ENCODE measurements around the gene TPRG1L. TPM values are rescaled to one million over a fixed set of nuclear protein-coding genes. Genes with fewer than 3 reads are reported as not detected.
"Not testable (repeated sequence)": the region's sequence is repeated elsewhere in the genome, so short reads cannot be mapped to it uniquely, and the experiment has no call there.

The TPRG1L gene
- 10 to 100 TPM; 36.2 to 43.4 (median 40.3) TPM for polyA plus RNA-seq

- peak; percentile 98 to 99 (median 99) for DNase-seq
- Mint-ChIP-seq H3K9me3 (peaks cover 0 to 1% (median 0%) of the 10 kb centered on the region in 6 donors), H3K36me3 (peaks cover 0 to 3% (median 3%) of the 10 kb centered on the region in 3 donors), H3K4me1 (peaks cover 42 to 63% of the 10 kb centered on the region in 2 donors), H3K27ac (peak within 1 kb of the TSS; percentile 86 to 97 (median 96)), H3K27me3 (ENCODE audit: low read depth in 3 of 3) (peaks cover 3 to 14% (median 7%) of the 10 kb centered on the region in 3 donors), H3K4me3 (peak within 1 kb of the TSS; percentile 94 to 97 (median 95))
Measured at GRCh38 chr1:3624200-3625136, at the start of gene TPRG1L. Gene TPRG1L, plus strand, starts transcription at chr1:3625015. Its CDS starts 58 bp downstream, at chr1:3625073.

GRCh38 chr1:3575515-3575914 lies 49.3 kb upstream of the TPRG1L start:
- H3K27me3 Mint-ChIP-seq (ENCODE audit: low read depth in 3 of 3); H3K4me1 Mint-ChIP-seq; H3K4me3 Mint-ChIP-seq; H3K36me3 Mint-ChIP-seq; H3K9me3 Mint-ChIP-seq; DNase-seq; H3K27ac Mint-ChIP-seq: not testable (repeated sequence)

- Mint-ChIP-seq H3K27ac (no peak overlapping the region), H3K36me3 (no peaks in the 10 kb centered on the region), H3K4me3 (no peak overlapping the region), H3K9me3 (no peaks in the 10 kb centered on the region), H3K27me3 (ENCODE audit: low read depth in 3 of 3) (no peaks in the 10 kb centered on the region), H3K4me1 (no peaks in the 10 kb centered on the region)
- DNase-seq = no peak
Measured at GRCh38 chr1:3575993-3576392, 48.8 kb upstream of the TPRG1L start.

- H3K4me3 Mint-ChIP-seq = no peak overlapping the region
- H3K27me3 Mint-ChIP-seq (ENCODE audit: low read depth in 3 of 3) = no peaks in the 10 kb centered on the region
- no peaks in the 10 kb centered on the region for H3K4me1 Mint-ChIP-seq
- no peak overlapping the region for H3K27ac Mint-ChIP-seq
- no peak for DNase-seq
- no peaks in the 10 kb centered on the region for H3K9me3 Mint-ChIP-seq
- H3K36me3 Mint-ChIP-seq = no peaks in the 10 kb centered on the region
Measured at GRCh38 chr1:3577300-3577699, 47.5 kb upstream of the TPRG1L start.

DNA sequence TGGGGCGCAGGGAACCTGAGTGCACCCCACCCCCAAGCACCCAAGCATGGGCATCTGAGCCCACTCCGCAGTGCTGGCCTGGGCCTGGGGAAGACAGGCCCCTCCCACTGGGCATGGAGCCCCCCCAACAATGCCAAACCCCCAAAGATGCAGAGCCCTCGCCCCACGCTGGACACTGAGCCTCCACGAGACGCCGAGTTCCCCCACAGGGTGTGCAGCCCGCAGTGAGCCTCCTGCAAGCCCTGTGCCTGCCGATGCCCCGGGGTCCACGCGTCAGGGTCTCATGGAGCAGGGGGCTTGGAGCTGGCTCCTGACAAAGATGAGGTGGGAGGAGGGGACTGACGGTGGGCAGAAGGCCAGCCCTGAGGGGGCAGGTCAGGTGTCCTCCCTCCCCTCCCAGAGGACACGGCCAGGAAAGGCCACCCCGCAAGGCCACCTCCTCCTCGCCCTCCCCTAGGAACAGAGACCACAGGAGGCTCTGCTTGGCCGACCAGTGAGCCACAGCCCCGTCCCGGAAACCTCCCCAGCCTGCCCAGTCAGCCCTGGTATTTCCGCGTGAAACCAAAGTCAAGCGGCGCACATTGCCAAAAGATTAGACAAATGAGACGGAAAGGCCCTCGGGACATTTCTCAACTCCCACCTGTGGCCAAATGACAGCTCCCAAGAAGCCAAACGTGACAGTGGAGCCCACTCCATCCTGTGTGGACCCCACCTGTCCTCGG lies 46.9 kb upstream of the TPRG1L start:
- no peaks in the 10 kb centered on the region for H3K9me3 Mint-ChIP-seq
- H3K4me3 Mint-ChIP-seq = no peak overlapping the region
- H3K36me3 Mint-ChIP-seq = no peaks in the 10 kb centered on the region
- H3K27ac Mint-ChIP-seq = no peak overlapping the region
- DNase-seq = no peak
- H3K27me3 Mint-ChIP-seq (ENCODE audit: low read depth in 3 of 3) = no peaks in the 10 kb centered on the region
- no peaks in the 10 kb centered on the region for H3K4me1 Mint-ChIP-seq

DNA sequence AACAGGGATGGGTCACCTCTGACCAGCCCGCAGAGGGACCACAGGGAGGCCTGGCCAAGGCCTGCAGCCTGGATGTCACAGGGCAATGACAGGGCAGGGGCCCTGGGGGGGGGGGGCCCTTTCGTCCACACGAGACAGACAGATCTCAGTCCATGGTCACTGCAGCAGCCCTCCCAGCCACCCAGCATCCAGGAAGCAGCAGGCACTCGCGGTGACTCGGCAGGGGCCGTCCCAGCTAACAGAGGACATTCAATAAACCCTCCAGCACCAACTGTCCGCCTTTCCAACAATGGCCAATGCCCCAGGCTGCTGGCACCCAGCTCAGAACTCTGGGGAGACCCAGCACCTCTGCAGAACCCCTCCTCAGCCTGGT lies 46.4 kb upstream of the TPRG1L start:
- Mint-ChIP-seq H3K4me3 (no peak overlapping the region), H3K9me3 (no peaks in the 10 kb centered on the region), H3K27me3 (ENCODE audit: low read depth in 3 of 3) (no peaks in the 10 kb centered on the region), H3K4me1 (no peaks in the 10 kb centered on the region), H3K27ac (no peak overlapping the region), H3K36me3 (no peaks in the 10 kb centered on the region)
- DNase-seq = no peak

DNA sequence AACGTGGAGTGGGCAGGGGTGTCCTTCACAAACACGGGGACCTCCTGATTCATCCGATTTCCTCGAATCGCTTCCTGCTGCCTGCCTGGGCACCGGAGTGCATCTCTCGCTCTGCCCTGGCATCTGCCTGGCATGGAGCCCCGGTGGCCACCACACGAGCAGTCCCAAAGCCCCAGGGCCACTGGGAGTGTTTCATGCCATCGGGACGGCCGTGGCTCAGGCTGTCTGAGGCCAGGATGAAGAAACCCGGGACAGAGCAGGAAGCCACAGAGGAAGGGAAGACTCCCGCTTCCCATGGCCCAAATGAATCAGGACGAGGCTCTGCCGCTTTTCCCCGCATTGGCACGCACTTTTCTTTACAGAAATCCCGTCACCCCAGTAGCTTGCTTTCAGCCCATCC lies 45.9 kb upstream of the TPRG1L start:
- DNase-seq = no peak
- H3K4me3 Mint-ChIP-seq = no peak overlapping the region
- H3K27me3 Mint-ChIP-seq (ENCODE audit: low read depth in 3 of 3) = no peaks in the 10 kb centered on the region
- H3K9me3 Mint-ChIP-seq = no peaks in the 10 kb centered on the region
- H3K36me3 Mint-ChIP-seq = no peaks in the 10 kb centered on the region
- no peaks in the 10 kb centered on the region for H3K4me1 Mint-ChIP-seq
- no peak overlapping the region for H3K27ac Mint-ChIP-seq

DNA sequence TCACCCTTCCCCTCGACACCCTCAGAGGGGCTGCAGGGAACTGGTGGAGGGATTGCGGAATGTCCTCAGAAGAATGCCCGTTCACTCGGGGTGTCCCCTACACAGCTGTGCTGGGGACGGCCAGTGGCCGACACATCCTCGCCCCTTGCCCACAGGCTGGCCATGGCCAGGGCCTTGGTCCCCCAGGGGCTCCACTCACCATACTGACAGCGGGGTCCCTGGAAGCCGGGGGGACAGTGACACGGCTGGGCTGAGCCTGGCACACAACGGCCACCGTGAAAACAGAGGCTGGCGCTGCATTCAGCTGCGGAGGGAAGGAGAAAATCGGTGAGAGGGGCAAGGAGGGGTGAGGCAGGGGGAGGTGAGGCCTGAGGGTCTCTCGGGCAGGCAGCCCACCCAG lies 45.2 kb upstream of the TPRG1L start:
- Mint-ChIP-seq H3K9me3 (no peaks in the 10 kb centered on the region), H3K4me3 (no peak overlapping the region), H3K4me1 (no peaks in the 10 kb centered on the region), H3K27me3 (ENCODE audit: low read depth in 3 of 3) (no peaks in the 10 kb centered on the region), H3K27ac (no peak overlapping the region), H3K36me3 (no peaks in the 10 kb centered on the region)
- no peak for DNase-seq

DNA sequence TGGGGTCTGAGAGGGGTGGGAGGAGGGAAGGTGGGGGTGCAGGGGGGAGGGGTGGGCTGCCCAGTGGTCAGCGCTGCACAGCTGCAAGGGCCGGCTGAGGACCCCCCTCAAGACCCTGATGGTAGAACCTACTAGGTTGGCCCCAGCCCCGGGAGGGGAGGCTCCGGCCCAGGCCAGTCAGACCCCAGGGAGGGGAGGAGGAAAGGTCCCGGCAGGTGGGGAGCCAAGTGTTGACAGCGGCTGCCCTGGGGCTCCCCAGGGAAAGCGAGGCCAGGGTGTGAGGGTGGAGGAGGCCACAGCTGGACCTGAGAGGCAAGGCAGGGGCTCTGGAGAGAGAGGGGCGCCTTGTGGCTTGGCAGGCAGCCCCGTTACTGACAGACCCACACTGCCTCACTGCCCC lies 44.6 kb upstream of the TPRG1L start:
- H3K27me3 Mint-ChIP-seq (ENCODE audit: low read depth in 3 of 3) = no peaks in the 10 kb centered on the region
- H3K4me3 Mint-ChIP-seq = no peak overlapping the region
- no peak overlapping the region for H3K27ac Mint-ChIP-seq
- no peaks in the 10 kb centered on the region for H3K9me3 Mint-ChIP-seq
- H3K4me1 Mint-ChIP-seq = no peaks in the 10 kb centered on the region
- no peak for DNase-seq
- no peaks in the 10 kb centered on the region for H3K36me3 Mint-ChIP-seq

GRCh38 chr1:3581296-3582036 lies 43.3 kb upstream of the TPRG1L start:
- H3K27me3 Mint-ChIP-seq (ENCODE audit: low read depth in 3 of 3) = no peaks in the 10 kb centered on the region
- no peak overlapping the region for H3K27ac Mint-ChIP-seq
- DNase-seq = no peak
- H3K9me3 Mint-ChIP-seq = no peaks in the 10 kb centered on the region
- H3K4me3 Mint-ChIP-seq = no peak overlapping the region
- H3K4me1 Mint-ChIP-seq = no peaks in the 10 kb centered on the region
- no peaks in the 10 kb centered on the region for H3K36me3 Mint-ChIP-seq

- not testable (repeated sequence) for H3K4me1 Mint-ChIP-seq; DNase-seq; H3K27ac Mint-ChIP-seq; H3K9me3 Mint-ChIP-seq; H3K4me3 Mint-ChIP-seq; H3K27me3 Mint-ChIP-seq (ENCODE audit: low read depth in 3 of 3); H3K36me3 Mint-ChIP-seq
Measured at GRCh38 chr1:3583751-3584150, 41.1 kb upstream of the TPRG1L start.

GRCh38 chr1:3584915-3585314 lies 39.9 kb upstream of the TPRG1L start:
- H3K9me3 Mint-ChIP-seq = no peaks in the 10 kb centered on the region
- DNase-seq = no peak
- no peaks in the 10 kb centered on the region for H3K4me1 Mint-ChIP-seq
- no peaks in the 10 kb centered on the region for H3K27me3 Mint-ChIP-seq (ENCODE audit: low read depth in 3 of 3)
- H3K27ac Mint-ChIP-seq = no peak overlapping the region
- H3K36me3 Mint-ChIP-seq = no peaks in the 10 kb centered on the region
- no peak overlapping the region for H3K4me3 Mint-ChIP-seq

DNA sequence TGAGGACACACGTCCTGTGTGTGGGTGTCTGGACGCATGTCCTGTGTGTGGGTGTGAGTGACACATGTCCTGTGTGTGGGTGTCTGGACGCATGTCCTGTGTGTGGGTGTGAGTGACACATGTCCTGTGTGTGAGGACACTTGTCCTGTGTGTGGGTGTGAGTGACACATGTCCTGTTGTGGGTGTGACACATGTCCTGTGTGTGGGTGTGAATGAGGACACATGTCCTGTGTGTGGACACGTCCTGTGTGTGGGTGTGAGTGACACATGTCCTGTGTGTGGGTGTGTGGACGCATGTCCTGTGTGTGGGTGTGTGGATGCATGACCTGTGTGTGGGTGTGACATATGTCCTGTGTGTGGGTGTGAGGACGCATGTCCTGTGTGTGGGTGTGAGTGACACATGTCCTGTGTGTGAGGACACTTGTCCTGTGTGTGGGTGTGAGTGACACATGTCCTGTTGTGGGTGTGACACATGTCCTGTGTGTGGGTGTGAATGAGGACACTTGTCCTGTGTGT lies 39.4 kb upstream of the TPRG1L start:
- not testable (repeated sequence) for H3K27me3 Mint-ChIP-seq (ENCODE audit: low read depth in 3 of 3); DNase-seq; H3K9me3 Mint-ChIP-seq; H3K4me1 Mint-ChIP-seq; H3K36me3 Mint-ChIP-seq; H3K27ac Mint-ChIP-seq; H3K4me3 Mint-ChIP-seq
